Liver (tissue), 9 donors: ENCODE data around the gene ALX4. TPM values are rescaled to one million over a fixed set of nuclear protein-coding genes. Genes with fewer than 3 reads are reported as not detected.

ENCODE experiments used
- DNase-seq: peaks from one replicate; pipeline ENCODE4 v3.0.0-alpha.2; 2017; ENCODE audit warnings: low spot score
- H3K27ac ChIP-seq, 2 donors: one replicate each; pipeline ENCODE4 v1.7.0; 2013; ENCODE audit warnings: inconsistent platforms in 2 of 2, low read length in 2 of 2, control low read depth in 1 of 2, low read depth in 1 of 2, mild to moderate bottlenecking in 1 of 2
- H3K27me3 ChIP-seq, 4 donors: one replicate each; pipeline versions ENCODE4 v1.6.1 to v1.7.0; 2013; ENCODE audit warnings: low read length in 3 of 4, inconsistent platforms in 1 of 4, mild to moderate bottlenecking in 1 of 4, moderate library complexity in 1 of 4; ENCODE audit not compliant: control insufficient read depth in 4 of 4, insufficient read depth in 4 of 4
- H3K36me3 ChIP-seq, 4 donors: one replicate each; pipeline versions ENCODE4 v1.6.1 to v1.7.0; 2013; ENCODE audit warnings: low read length in 3 of 4, mild to moderate bottlenecking in 3 of 4, low read depth in 1 of 4, moderate library complexity in 1 of 4; ENCODE audit not compliant: control insufficient read depth in 4 of 4, insufficient read depth in 3 of 4
- H3K4me1 ChIP-seq, 4 donors: one replicate each; pipeline versions ENCODE4 v1.6.1 to v1.7.0; 2013; ENCODE audit warnings: low read length in 3 of 4, mild to moderate bottlenecking in 3 of 4, moderate library complexity in 1 of 4; ENCODE audit not compliant: control insufficient read depth in 4 of 4, insufficient read depth in 4 of 4
- H3K4me3 ChIP-seq, 3 donors: one replicate each; pipeline versions ENCODE4 v1.6.1 to v1.7.0; 2013; ENCODE audit warnings: low read length in 3 of 3, control low read depth in 1 of 3, low read depth in 1 of 3, mild to moderate bottlenecking in 1 of 3
- H3K9ac ChIP-seq, 2 donors: one replicate each; pipeline ENCODE4 v1.7.0; 2013; ENCODE audit warnings: low read length in 2 of 2, mild to moderate bottlenecking in 2 of 2, moderate library complexity in 2 of 2, control low read depth in 1 of 2, low read depth in 1 of 2
- H3K9me3 ChIP-seq, 4 donors: one replicate each; pipeline versions ENCODE4 v1.6.1 to v1.7.0; 2013; ENCODE audit warnings: low read length in 3 of 4; ENCODE audit not compliant: control insufficient read depth in 4 of 4
- EGR1 ChIP-seq, 2 donors: IDR thresholded peaks; 2 replicates each; pipeline ENCODE4 v1.6.1; 2016 to 2018; ENCODE audit warnings: antibody characterized with exemption in 2 of 2, low read depth in 2 of 2
- RXRA ChIP-seq, 2 donors: IDR thresholded peaks; 2 replicates each; pipeline ENCODE4 v1.6.1; 2017 to 2018; ENCODE audit warnings: antibody characterized with exemption in 2 of 2, mild to moderate bottlenecking in 1 of 2
- SP1 ChIP-seq: IDR thresholded peaks from 2 replicates; pipeline ENCODE4 v1.6.1; 2018; ENCODE audit warnings: antibody characterized with exemption, mild to moderate bottlenecking
- TAF1 ChIP-seq: conservative IDR thresholded peaks from 2 replicates; pipeline ENCODE4 v1.6.1; 2016; ENCODE audit warnings: antibody characterized with exemption, mild to moderate bottlenecking
- YY1 ChIP-seq: IDR thresholded peaks from 2 replicates; pipeline ENCODE4 v1.6.1; 2016; ENCODE audit warnings: antibody characterized with exemption, mild to moderate bottlenecking
- WGBS: extraction: QIAGEN DNeasy Blood & Tissue Kit; methylation state at CpG from one replicate; pipeline ENCODE4 v1.1.7; 2013; 5-methylcytosine and 5-hydroxymethylcytosine counted together
- polyA plus RNA-seq, 2 donors: library from polyadenylated mRNA; stranded (reverse) in 1 of 2; unstranded in 1 of 2; fragments of 200-250 nt in 1 of 2; fragments of >200 nt in 1 of 2; fragmentation: Nextera tagmentation in 1 of 2; extraction: Ambion mirVana in 1 of 2; gene quantifications; one replicate each; pipeline versions ENCODE4 v1.2.1 to v1.2.3, GENCODE V29; 2013 to 2015
- total RNA-seq, 2 donors: library from RNA; depleted of rRNA; stranded (reverse); fragments of >200 nt; gene quantifications; one replicate each; pipeline ENCODE4 v1.2.3, GENCODE V29; 2014
- TF ChIP-seq, protein P1 (sequence below): IDR thresholded peaks from 2 replicates; pipeline ENCODE4 v1.6.1; 2016; ENCODE audit warnings: antibody characterized with exemption, mild to moderate bottlenecking
- TF ChIP-seq, protein P2 (sequence below): IDR thresholded peaks from 2 replicates; pipeline ENCODE4 v1.6.1; 2016; ENCODE audit warnings: antibody characterized with exemption
- TF ChIP-seq, protein P3 (sequence below): fragments of 150-350 bp; IDR thresholded peaks from 2 replicates; pipeline ENCODE4 v1.5.1; 2017; ENCODE audit warnings: improper control_type of control experiment, low read depth, low read length; ENCODE audit not compliant: missing input control
- donor health status: healthy.
- donor health status: healthy.
- donor health status: healthy.
- donor health status: healthy.
- donor health status: healthy.

ALX4 gene
- total and polyA plus RNA-seq, 4 donors, result not detected

DNA sequence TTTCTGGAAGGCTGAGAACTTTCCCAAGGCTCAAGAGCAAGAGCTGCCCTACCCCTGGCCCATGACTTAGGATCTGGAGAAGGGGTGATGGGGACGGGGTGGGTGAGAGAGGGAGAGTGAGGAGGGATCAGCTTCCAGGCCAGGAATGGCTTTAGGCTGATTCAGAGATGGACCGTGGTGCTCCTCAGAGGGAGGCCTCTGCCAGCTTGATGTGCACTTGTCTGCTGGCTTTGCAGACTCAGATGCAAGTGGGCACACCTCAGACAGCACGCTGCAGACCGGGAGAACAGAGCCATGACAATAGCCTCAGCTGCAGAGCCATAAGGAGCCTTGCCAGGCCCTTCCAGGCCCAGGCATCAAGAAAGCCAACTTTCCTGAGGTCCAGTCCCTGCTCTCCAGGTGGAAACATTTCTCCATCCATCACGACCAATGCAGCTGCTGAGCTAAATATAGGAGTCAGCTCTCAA lies 41.3 kb downstream of the ALX4 start:
- Histone ChIP-seq H3K27ac (no peak overlapping the region), H3K4me1 (no peaks in the 10 kb centered on the region), H3K27me3 (no peaks in the 10 kb centered on the region), H3K9ac (no peak overlapping the region), H3K4me3 (no peak overlapping the region), H3K36me3 (no peaks in the 10 kb centered on the region), H3K9me3 (no peaks in the 10 kb centered on the region)
- WGBS, result 91% methylated on average over 5 of the region's 5 CpGs
- TF ChIP-seq, protein P1, sequence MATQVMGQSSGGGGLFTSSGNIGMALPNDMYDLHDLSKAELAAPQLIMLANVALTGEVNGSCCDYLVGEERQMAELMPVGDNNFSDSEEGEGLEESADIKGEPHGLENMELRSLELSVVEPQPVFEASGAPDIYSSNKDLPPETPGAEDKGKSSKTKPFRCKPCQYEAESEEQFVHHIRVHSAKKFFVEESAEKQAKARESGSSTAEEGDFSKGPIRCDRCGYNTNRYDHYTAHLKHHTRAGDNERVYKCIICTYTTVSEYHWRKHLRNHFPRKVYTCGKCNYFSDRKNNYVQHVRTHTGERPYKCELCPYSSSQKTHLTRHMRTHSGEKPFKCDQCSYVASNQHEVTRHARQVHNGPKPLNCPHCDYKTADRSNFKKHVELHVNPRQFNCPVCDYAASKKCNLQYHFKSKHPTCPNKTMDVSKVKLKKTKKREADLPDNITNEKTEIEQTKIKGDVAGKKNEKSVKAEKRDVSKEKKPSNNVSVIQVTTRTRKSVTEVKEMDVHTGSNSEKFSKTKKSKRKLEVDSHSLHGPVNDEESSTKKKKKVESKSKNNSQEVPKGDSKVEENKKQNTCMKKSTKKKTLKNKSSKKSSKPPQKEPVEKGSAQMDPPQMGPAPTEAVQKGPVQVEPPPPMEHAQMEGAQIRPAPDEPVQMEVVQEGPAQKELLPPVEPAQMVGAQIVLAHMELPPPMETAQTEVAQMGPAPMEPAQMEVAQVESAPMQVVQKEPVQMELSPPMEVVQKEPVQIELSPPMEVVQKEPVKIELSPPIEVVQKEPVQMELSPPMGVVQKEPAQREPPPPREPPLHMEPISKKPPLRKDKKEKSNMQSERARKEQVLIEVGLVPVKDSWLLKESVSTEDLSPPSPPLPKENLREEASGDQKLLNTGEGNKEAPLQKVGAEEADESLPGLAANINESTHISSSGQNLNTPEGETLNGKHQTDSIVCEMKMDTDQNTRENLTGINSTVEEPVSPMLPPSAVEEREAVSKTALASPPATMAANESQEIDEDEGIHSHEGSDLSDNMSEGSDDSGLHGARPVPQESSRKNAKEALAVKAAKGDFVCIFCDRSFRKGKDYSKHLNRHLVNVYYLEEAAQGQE, result no peak
- TF ChIP-seq EGR1 (IDR thresholded peaks at IDR 0.05; ENCODE audit: low read depth in 2 of 2) (no peak), RXRA (IDR thresholded peaks at IDR 0.05) (no peak)
- no peak for DNase-seq

DNA sequence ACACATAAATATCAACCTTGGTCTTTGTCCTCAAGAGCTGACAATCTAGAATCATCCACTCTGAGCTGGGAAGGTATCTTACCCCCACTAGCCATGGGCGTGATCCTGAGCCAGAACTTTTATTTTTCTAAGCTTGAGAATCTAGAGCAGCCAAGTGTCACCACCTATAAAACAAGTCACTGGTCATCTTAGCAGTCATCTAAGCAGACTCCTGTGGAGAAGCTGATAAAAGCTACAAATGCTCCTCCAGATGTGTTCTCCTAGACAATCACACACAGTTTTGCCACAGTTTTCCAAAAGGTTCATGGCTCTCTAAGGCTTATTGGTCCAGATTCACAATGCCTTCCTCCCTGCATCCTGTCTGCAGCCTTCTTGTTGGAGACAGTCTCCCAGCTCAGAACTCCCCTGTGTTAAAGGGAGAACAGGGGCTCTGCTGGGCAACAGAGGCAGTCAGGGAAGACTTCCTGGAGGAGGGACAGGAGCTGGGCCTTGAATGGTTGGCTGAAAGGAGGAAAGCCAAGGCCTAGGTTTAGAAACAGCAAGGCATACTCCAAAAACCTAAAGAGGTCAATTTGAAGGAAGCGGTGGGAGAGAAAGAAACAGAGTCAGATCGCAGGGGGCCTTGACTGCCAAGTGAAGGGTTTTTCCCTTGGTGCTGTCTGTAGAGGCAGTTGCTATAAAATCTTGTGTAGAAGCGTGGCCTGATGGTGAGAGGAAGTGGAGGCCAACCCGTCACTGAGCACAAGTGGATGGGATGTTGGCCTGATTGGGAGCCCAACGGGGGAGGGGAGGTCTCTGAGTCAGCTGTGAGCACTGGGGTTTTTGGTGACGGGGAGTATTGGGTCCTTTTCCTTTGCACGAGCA lies 42.0 kb downstream of the ALX4 start:
- 88% methylated on average over 8 of the region's 8 CpGs for WGBS
- Histone ChIP-seq H3K36me3 (no peaks in the 10 kb centered on the region), H3K4me3 (no peak overlapping the region), H3K27ac (no peak overlapping the region), H3K9me3 (no peaks in the 10 kb centered on the region), H3K9ac (no peak overlapping the region), H3K27me3 (no peaks in the 10 kb centered on the region), H3K4me1 (no peaks in the 10 kb centered on the region)
- DNase-seq, result no peak
- TF ChIP-seq SP1, result no peak

DNA sequence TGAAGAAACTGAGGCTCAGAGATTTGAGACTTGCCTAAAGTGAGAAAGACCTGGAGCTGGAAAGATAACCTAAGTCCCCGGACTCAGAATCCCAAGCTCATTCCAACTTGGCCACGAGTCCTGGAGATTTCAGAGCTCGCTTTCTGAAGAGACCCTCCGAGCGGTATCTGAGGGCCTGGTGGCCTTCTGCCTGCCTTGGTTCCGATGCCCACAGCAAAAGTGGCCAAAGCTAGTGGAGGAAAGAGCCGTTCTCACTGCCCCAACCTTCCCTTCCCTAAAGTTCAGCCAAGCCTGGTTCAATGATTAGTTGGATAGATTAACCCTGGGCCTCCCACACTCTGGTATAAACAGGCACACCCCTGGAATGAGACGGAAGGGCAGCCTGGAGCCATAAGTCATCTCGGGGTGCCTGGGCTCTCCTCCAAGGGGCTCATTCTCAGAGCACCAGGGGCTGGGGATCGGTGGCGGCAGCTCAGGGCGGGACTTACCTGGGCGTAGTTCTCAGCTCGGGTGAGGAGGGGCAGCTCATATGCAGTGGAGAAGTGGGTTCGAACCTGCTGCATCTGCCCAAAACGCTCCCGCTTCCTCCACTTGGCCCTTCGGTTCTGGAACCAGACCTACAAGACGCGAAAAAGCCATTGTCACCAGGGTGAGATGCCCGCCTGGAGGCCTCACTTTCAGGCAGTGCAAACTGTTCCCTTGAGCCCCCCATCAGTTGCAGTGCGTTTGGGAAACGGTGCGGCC lies 42.8 kb downstream of the ALX4 start:
- no peaks in the 10 kb centered on the region for H3K4me1 ChIP-seq
- no peak overlapping the region for H3K9ac ChIP-seq
- no peak overlapping the region for H3K27ac ChIP-seq
- TF ChIP-seq, protein P2, sequence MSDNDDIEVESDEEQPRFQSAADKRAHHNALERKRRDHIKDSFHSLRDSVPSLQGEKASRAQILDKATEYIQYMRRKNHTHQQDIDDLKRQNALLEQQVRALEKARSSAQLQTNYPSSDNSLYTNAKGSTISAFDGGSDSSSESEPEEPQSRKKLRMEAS, result no peak
- no peak for TF ChIP-seq EGR1 (IDR thresholded peaks at IDR 0.05; ENCODE audit: low read depth in 2 of 2)
- no peak for TF ChIP-seq YY1
- no peak for TF ChIP-seq TAF1
- TF ChIP-seq, protein P3, sequence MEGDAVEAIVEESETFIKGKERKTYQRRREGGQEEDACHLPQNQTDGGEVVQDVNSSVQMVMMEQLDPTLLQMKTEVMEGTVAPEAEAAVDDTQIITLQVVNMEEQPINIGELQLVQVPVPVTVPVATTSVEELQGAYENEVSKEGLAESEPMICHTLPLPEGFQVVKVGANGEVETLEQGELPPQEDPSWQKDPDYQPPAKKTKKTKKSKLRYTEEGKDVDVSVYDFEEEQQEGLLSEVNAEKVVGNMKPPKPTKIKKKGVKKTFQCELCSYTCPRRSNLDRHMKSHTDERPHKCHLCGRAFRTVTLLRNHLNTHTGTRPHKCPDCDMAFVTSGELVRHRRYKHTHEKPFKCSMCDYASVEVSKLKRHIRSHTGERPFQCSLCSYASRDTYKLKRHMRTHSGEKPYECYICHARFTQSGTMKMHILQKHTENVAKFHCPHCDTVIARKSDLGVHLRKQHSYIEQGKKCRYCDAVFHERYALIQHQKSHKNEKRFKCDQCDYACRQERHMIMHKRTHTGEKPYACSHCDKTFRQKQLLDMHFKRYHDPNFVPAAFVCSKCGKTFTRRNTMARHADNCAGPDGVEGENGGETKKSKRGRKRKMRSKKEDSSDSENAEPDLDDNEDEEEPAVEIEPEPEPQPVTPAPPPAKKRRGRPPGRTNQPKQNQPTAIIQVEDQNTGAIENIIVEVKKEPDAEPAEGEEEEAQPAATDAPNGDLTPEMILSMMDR, result no peak
- TF ChIP-seq, protein P1, result no peak
- no peaks in the 10 kb centered on the region for H3K9me3 ChIP-seq
- WGBS, result 91% methylated on average over 24 of the region's 24 CpGs
- no peaks in the 10 kb centered on the region for H3K27me3 ChIP-seq
- H3K4me3 ChIP-seq, result no peak overlapping the region
- no peak for DNase-seq
- H3K36me3 ChIP-seq, result no peaks in the 10 kb centered on the region
